Stimulated activated CD8-positive, alpha-beta memory T cell treated with anti-CD3 and anti-CD28 coated beads, Interleukin-2, amount 100 ng/mL, for 48 hours (primary cell): ENCODE data around the gene STARD5.
A peak's percentile ranks its signal among the peaks of the same experiment; 100 is the strongest.
"Not testable (repeated sequence)": the region's sequence is repeated elsewhere in the genome, so short reads cannot be mapped to it uniquely, and the experiment has no call there.

Experiments used
- DNase-seq, 2 donors: peaks; one replicate each; pipeline ENCODE4 v3.0.0-alpha.2; 2020; ENCODE audit warnings: low read depth in 2 of 2

STARD5 gene

GRCh38 chr15:81323944-81324881 lies at the start of gene STARD5:
TSS of gene STARD5 (minus strand) at chr15:81324141. CDS start at chr15:81324099, 42 bp downstream.
- peak; percentile 97 for DNase-seq

- DNase-seq, result no peak
These were observed 49.2 kb upstream of the STARD5 start for GRCh38 chr15:81373176-81373575.

GRCh38 chr15:81372575-81372974 lies 48.6 kb upstream of the STARD5 start:
- no peak for DNase-seq

- DNase-seq, result no peak
These were observed 40.0 kb upstream of the STARD5 start for GRCh38 chr15:81363718-81364500.

GRCh38 chr15:81363276-81363675 lies 39.3 kb upstream of the STARD5 start:
- DNase-seq, result no peak

GRCh38 chr15:81362790-81363189 lies 38.8 kb upstream of the STARD5 start:
- no peak for DNase-seq

- no peak for DNase-seq
These were observed 38.0 kb upstream of the STARD5 start for GRCh38 chr15:81361891-81362290.

GRCh38 chr15:81360491-81360890 lies 36.5 kb upstream of the STARD5 start:
- no peak for DNase-seq

GRCh38 chr15:81358248-81358647 lies 34.3 kb upstream of the STARD5 start:
- DNase-seq, result no peak

GRCh38 chr15:81357180-81357686 lies 33.3 kb upstream of the STARD5 start:
- DNase-seq, result no peak

GRCh38 chr15:81356252-81356651 lies 32.3 kb upstream of the STARD5 start:
- no peak for DNase-seq

- DNase-seq, result no peak
These were observed 27.7 kb upstream of the STARD5 start for GRCh38 chr15:81351651-81352050.

- no peak for DNase-seq
These were observed 25.3 kb upstream of the STARD5 start for GRCh38 chr15:81349271-81349670.

- not testable (repeated sequence) for DNase-seq
These were observed 24.8 kb upstream of the STARD5 start for GRCh38 chr15:81348691-81349090.

- DNase-seq, result no peak
These were observed 24.0 kb upstream of the STARD5 start for GRCh38 chr15:81347910-81348309.

- DNase-seq, result no peak
These were observed 22.7 kb upstream of the STARD5 start for GRCh38 chr15:81346611-81347010.

- DNase-seq, result no peak
These were observed 19.4 kb upstream of the STARD5 start for GRCh38 chr15:81343371-81343770.

GRCh38 chr15:81341351-81341750 lies 17.4 kb upstream of the STARD5 start:
- no peak for DNase-seq

- no peak for DNase-seq
These were observed 15.9 kb upstream of the STARD5 start for GRCh38 chr15:81339851-81340250.

GRCh38 chr15:81339321-81339720 lies 15.4 kb upstream of the STARD5 start:
- no peak for DNase-seq

- no peak for DNase-seq
These were observed 14.4 kb upstream of the STARD5 start for GRCh38 chr15:81338170-81339007.
